H54 (cell line): ENCODE measurements around the gene MALSU1.

Experiments used
- DNase-seq: peaks from one replicate; pipeline ENCODE4 v3.0.0; 2011; ENCODE audit warnings: low spot score, mixed read lengths; ENCODE audit not compliant: insufficient read length
- FAIRE-seq: peaks from 3 replicates; lab custom pipeline; 2011; peaks lifted over from hg19 to GRCh38; lab: Jason Lieb, UNC
- POLR2A ChIP-seq: IDR thresholded peaks from 2 replicates; pipeline ENCODE4 v1.6.1; 2011; ENCODE audit warnings: low read depth, mild to moderate bottlenecking, low read length

The MALSU1 gene

GRCh38 chr7:23298885-23299769 lies at the start of gene MALSU1:
Gene MALSU1 (plus strand): TSS chr7:23299339. CDS start chr7:23299353, 14 bp downstream.
- FAIRE-seq (peak; percentile 81), DNase-seq (peak; percentile 95)
- TF ChIP-seq POLR2A = peak; percentile 99

- FAIRE-seq (no peak), DNase-seq (no peak)
- no peak for TF ChIP-seq POLR2A
Observed at GRCh38 chr7:23249486-23249885, 49.7 kb upstream of the MALSU1 start.

- FAIRE-seq (peak; percentile 96), DNase-seq (peak; percentile 73)
- no peak for TF ChIP-seq POLR2A
Observed at GRCh38 chr7:23254051-23254681, 45.0 kb upstream of the MALSU1 start.

GRCh38 chr7:23256731-23257130 lies 42.4 kb upstream of the MALSU1 start:
- DNase-seq (no peak), FAIRE-seq (no peak)
- no peak for TF ChIP-seq POLR2A

- no peak for TF ChIP-seq POLR2A
- no peak for FAIRE-seq
- no peak for DNase-seq
Observed at GRCh38 chr7:23260371-23260770, 38.8 kb upstream of the MALSU1 start.

- peak; percentile 86 for DNase-seq
- peak; percentile 20 for FAIRE-seq
Observed at GRCh38 chr7:23261843-23262452, 37.2 kb upstream of the MALSU1 start.

GRCh38 chr7:23264916-23265458 lies 34.2 kb upstream of the MALSU1 start:
- no peak for DNase-seq
- TF ChIP-seq POLR2A = no peak
- no peak for FAIRE-seq

More at GRCh38 chr7:23261843-23262452, 37.2 kb upstream of the MALSU1 start:
- TF ChIP-seq POLR2A = no peak

- no peak for TF ChIP-seq POLR2A
- FAIRE-seq (no peak), DNase-seq (no peak)
Observed at GRCh38 chr7:23266918-23267317, 32.2 kb upstream of the MALSU1 start.

- no peak for TF ChIP-seq POLR2A
- FAIRE-seq (no peak), DNase-seq (no peak)
Observed at GRCh38 chr7:23267357-23267756, 31.8 kb upstream of the MALSU1 start.

- DNase-seq (no peak), FAIRE-seq (no peak)
- TF ChIP-seq POLR2A = no peak
Observed at GRCh38 chr7:23268167-23268566, 31.0 kb upstream of the MALSU1 start.

- no peak for TF ChIP-seq POLR2A
- DNase-seq = no peak
- no peak for FAIRE-seq
Observed at GRCh38 chr7:23268746-23269145, 30.4 kb upstream of the MALSU1 start.

GRCh38 chr7:23272275-23272674 lies 26.9 kb upstream of the MALSU1 start:
- FAIRE-seq = no peak
- no peak for TF ChIP-seq POLR2A
- DNase-seq = no peak

- FAIRE-seq (peak; percentile 71), DNase-seq (peak; percentile 86)
- no peak for TF ChIP-seq POLR2A
Observed at GRCh38 chr7:23273141-23273599, 26.0 kb upstream of the MALSU1 start.

- no peak for TF ChIP-seq POLR2A
- DNase-seq (no peak), FAIRE-seq (no peak)
Observed at GRCh38 chr7:23275912-23276311, 23.2 kb upstream of the MALSU1 start.
